ENCODE measurements around the gene DNAJA3. TPM values are rescaled to one million over a fixed set of nuclear protein-coding genes. Genes with fewer than 3 reads are reported as not detected.
A peak's percentile ranks its signal among the peaks of the same experiment; 100 is the strongest.

Gene DNAJA3
- total and polyA plus RNA-seq, 9 of the 15 experiments (the other 6 are each of a cell fraction or from before 2014, with no cell fraction given) = 8.1 to 105 (median 79.0) TPM

GRCh38 chr16:4474192-4474961 is 48.7 kb downstream of the DNAJA3 start, which contains the start of gene NMRAL1 (continued):
- TF ChIP-seq FOXP4 (CRISPR knock-in tag; IDR thresholded peaks at IDR 0.05; ENCODE audit: borderline replicate concordance) (0 out of 2 replicates have a peak, but pooled peaks have one; percentile 53), XRCC4 (IDR thresholded peaks at IDR 0.05; ENCODE audit: extremely low read depth, insufficient read depth, insufficient read length) (no peak), DIDO1 (tag; IDR thresholded peaks at IDR 0.05; ENCODE audit: low read depth) (peak; percentile 88), HMGN3 (IDR thresholded peaks at IDR 0.05; ENCODE audit: borderline replicate concordance, extremely low read depth, insufficient read length, low read depth, low read length) (peak; percentile 93), RAD51 (IDR thresholded peaks at IDR 0.05; ENCODE audit: borderline replicate concordance, low read depth) (peak; percentile 79), RBM34 (IDR thresholded peaks at IDR 0.05; ENCODE audit: borderline replicate concordance, insufficient read depth, low read length) (no peak), ZNF12 (CRISPR knock-in tag; IDR thresholded peaks at IDR 0.05) (no peak), KDM5B (IDR thresholded peaks at IDR 0.05; ENCODE audit: insufficient replicate concordance, low read depth, low read length) (peak; percentile 71), CHD1 (IDR thresholded peaks at IDR 0.05; ENCODE audit: low read length) (no peak), ZNF589 (CRISPR knock-in tag; IDR thresholded peaks at IDR 0.05; ENCODE audit: low read depth) (no peak; the same call in 1 of the 2 replicates), GABPB1 (CRISPR knock-in tag; IDR thresholded peaks at IDR 0.05) (peak; percentile 77), RFX7 (CRISPR knock-in tag; IDR thresholded peaks at IDR 0.05) (no peak), BRD4 (IDR thresholded peaks at IDR 0.05) (no peak), TBP (optimal IDR thresholded peaks at IDR 0.05; ENCODE audit: low read depth, low read length) (peak; percentile 90), DNMT1 (IDR thresholded peaks at IDR 0.05) (no peak), MYNN (IDR thresholded peaks at IDR 0.05) (0 out of 2 replicates have a peak, but pooled peaks have one; percentile 34), MYNN (CRISPR knock-in tag; IDR thresholded peaks at IDR 0.05) (no peak), FOXO4 (CRISPR knock-in tag; IDR thresholded peaks at IDR 0.05) (no peak), HNRNPL (IDR thresholded peaks at IDR 0.05; ENCODE audit: low read depth, low read length) (peak; percentile 51; the same call in 1 of the 2 replicates), SMARCA5 (IDR thresholded peaks at IDR 0.05) (no peak), ZNF512 (tag; IDR thresholded peaks at IDR 0.05) (no peak), BMI1 (IDR thresholded peaks at IDR 0.05; ENCODE audit: low read length) (no peak), TAL1 (IDR thresholded peaks at IDR 0.05) (peak; percentile 30; the same call in 1 of the 2 replicates)
